8988T (cell line): Measurements from ENCODE around the gene AGXT2.

Source experiments
- DNase-seq: peaks from one replicate; pipeline ENCODE4 v3.0.0; 2011

AGXT2 gene

GRCh38 chr5:35047785-35048404 lies at the start of gene AGXT2:
TSS of gene AGXT2 (minus strand) at chr5:35047949. CDS start at chr5:35047892, 57 bp downstream.
- DNase-seq, result no peak

GRCh38 chr5:35096932-35097331 lies 49.2 kb upstream of the AGXT2 start:
- no peak for DNase-seq

- no peak for DNase-seq
Observed at GRCh38 chr5:35096216-35096615, 48.5 kb upstream of the AGXT2 start.

- DNase-seq, result no peak
Observed at GRCh38 chr5:35095366-35095765, 47.6 kb upstream of the AGXT2 start.

- no peak for DNase-seq
Observed at GRCh38 chr5:35094948-35095347, 47.2 kb upstream of the AGXT2 start.

- DNase-seq, result no peak
Observed at GRCh38 chr5:35092703-35093102, 45.0 kb upstream of the AGXT2 start.

GRCh38 chr5:35091704-35092103 lies 44.0 kb upstream of the AGXT2 start:
- DNase-seq, result no peak

GRCh38 chr5:35089334-35090314 lies 41.9 kb upstream of the AGXT2 start:
- DNase-seq, result peak; percentile 53

- DNase-seq, result no peak
Observed at GRCh38 chr5:35087991-35088390, 40.2 kb upstream of the AGXT2 start.

- no peak for DNase-seq
Observed at GRCh38 chr5:35083150-35083549, 35.4 kb upstream of the AGXT2 start.

- DNase-seq, result no peak
Observed at GRCh38 chr5:35082530-35082929, 34.8 kb upstream of the AGXT2 start.

- no peak for DNase-seq
Observed at GRCh38 chr5:35081134-35081533, 33.4 kb upstream of the AGXT2 start.

- DNase-seq, result no peak
Observed at GRCh38 chr5:35073160-35073559, 25.4 kb upstream of the AGXT2 start.

GRCh38 chr5:35069188-35069587 lies 21.4 kb upstream of the AGXT2 start:
- DNase-seq, result no peak

GRCh38 chr5:35067985-35068384 lies 20.2 kb upstream of the AGXT2 start:
- DNase-seq, result no peak

GRCh38 chr5:35066260-35066795 lies 18.6 kb upstream of the AGXT2 start:
- DNase-seq, result no peak

- no peak for DNase-seq
Observed at GRCh38 chr5:35063414-35063813, 15.7 kb upstream of the AGXT2 start.

GRCh38 chr5:35061211-35061770 lies 13.5 kb upstream of the AGXT2 start:
- no peak for DNase-seq

- DNase-seq, result no peak
Observed at GRCh38 chr5:35060236-35060635, 12.5 kb upstream of the AGXT2 start.

GRCh38 chr5:35059251-35059650 lies 11.5 kb upstream of the AGXT2 start:
- DNase-seq, result no peak

GRCh38 chr5:35058374-35058788 lies 10.6 kb upstream of the AGXT2 start:
- DNase-seq, result no peak

GRCh38 chr5:35056686-35057085 lies 8.9 kb upstream of the AGXT2 start:
- no peak for DNase-seq

- no peak for DNase-seq
Observed at GRCh38 chr5:35052838-35053237, 5.1 kb upstream of the AGXT2 start.
